H9 (cell line): Measurements from ENCODE around the gene MAP2K3. TPM values are rescaled to one million over a fixed set of nuclear protein-coding genes. Genes with fewer than 3 reads are reported as not detected.

Source experiments
- DNase-seq: peaks from one replicate; pipeline ENCODE4 v3.0.0-alpha.2; 2017
- H2AFZ ChIP-seq: one replicate; pipeline ENCODE4 v1.6.1; 2013; ENCODE audit warnings: mild to moderate bottlenecking, low read length, control low read depth, moderate library complexity
- H2AK5ac ChIP-seq: 2 replicates; pipeline ENCODE4 v1.6.1; 2013; ENCODE audit warnings: low read length, control low read depth, mixed read lengths; ENCODE audit not compliant: insufficient read length
- H2BK120ac ChIP-seq: one replicate; pipeline ENCODE4 v1.6.1; 2013; ENCODE audit warnings: low read depth, mild to moderate bottlenecking, low read length, control low read depth, inconsistent platforms; ENCODE audit not compliant: poor library complexity, severe bottlenecking
- H2BK12ac ChIP-seq: 2 replicates; pipeline ENCODE4 v1.6.1; 2013; ENCODE audit warnings: low read length, control low read depth, mixed read lengths, low read depth; ENCODE audit not compliant: insufficient read length
- H2BK15ac ChIP-seq: 2 replicates; pipeline ENCODE4 v1.6.1; 2013; ENCODE audit warnings: low read depth, low read length, control low read depth
- H2BK20ac ChIP-seq: one replicate; pipeline ENCODE4 v1.6.1; 2013; ENCODE audit warnings: low read depth, mild to moderate bottlenecking, low read length, control low read depth, inconsistent platforms; ENCODE audit not compliant: poor library complexity, severe bottlenecking
- H2BK5ac ChIP-seq: 2 replicates; pipeline ENCODE4 v1.6.1; 2013; ENCODE audit warnings: low read length, control low read depth, mixed read lengths; ENCODE audit not compliant: insufficient read length
- H3K14ac ChIP-seq: 2 replicates; pipeline ENCODE4 v1.6.1; 2013; ENCODE audit warnings: low read length, control low read depth; ENCODE audit not compliant: insufficient read depth
- H3K18ac ChIP-seq: 2 replicates; pipeline ENCODE4 v1.6.1; 2013; ENCODE audit warnings: low read depth, mild to moderate bottlenecking, mixed read lengths, low read length, control low read depth; ENCODE audit not compliant: insufficient read length
- H3K23ac ChIP-seq: 2 replicates; pipeline ENCODE4 v1.6.1; 2013; ENCODE audit warnings: low read length, control low read depth, mixed read lengths, low read depth; ENCODE audit not compliant: insufficient read length
- H3K23me2 ChIP-seq: 2 replicates; pipeline ENCODE4 v1.6.1; 2013; ENCODE audit warnings: low read depth, mild to moderate bottlenecking, mixed read lengths, low read length, control low read depth; ENCODE audit not compliant: insufficient read length, poor library complexity, severe bottlenecking
- H3K27ac ChIP-seq: 2 replicates; pipeline ENCODE4 v1.5.1; 2013; ENCODE audit warnings: low read length, control low read depth, mixed read lengths, low read depth; ENCODE audit not compliant: insufficient read length
- H3K27me3 ChIP-seq: 2 replicates; pipeline ENCODE4 v1.6.1; 2013; ENCODE audit warnings: low read length, control low read depth, inconsistent platforms; ENCODE audit not compliant: insufficient read depth
- H3K4ac ChIP-seq: 2 replicates; pipeline ENCODE4 v1.6.1; 2013; ENCODE audit warnings: low read depth, mild to moderate bottlenecking, control low read depth, inconsistent platforms, low read length, moderate library complexity
- H3K4me1 ChIP-seq: 2 replicates; pipeline ENCODE4 v1.6.1; 2013; ENCODE audit warnings: low read length, control low read depth, inconsistent platforms; ENCODE audit not compliant: insufficient read depth
- H3K4me2 ChIP-seq: 2 replicates; pipeline ENCODE4 v1.6.1; 2013; ENCODE audit warnings: low read length, control low read depth, mixed read lengths; ENCODE audit not compliant: insufficient read length, insufficient read depth
- H3K56ac ChIP-seq: 2 replicates; pipeline ENCODE4 v1.6.1; 2013; ENCODE audit warnings: low read depth, mild to moderate bottlenecking, mixed read lengths, low read length, control low read depth; ENCODE audit not compliant: insufficient read length
- H3K79me1 ChIP-seq: 2 replicates; pipeline ENCODE4 v1.6.1; 2013; ENCODE audit warnings: low read depth, mild to moderate bottlenecking, moderate library complexity, low read length, control low read depth, inconsistent platforms; ENCODE audit not compliant: insufficient read depth, poor library complexity, severe bottlenecking
- H3K79me2 ChIP-seq: 2 replicates; pipeline ENCODE4 v1.6.1; 2013; ENCODE audit warnings: low read length, control low read depth, inconsistent platforms; ENCODE audit not compliant: insufficient read depth
- H3K9ac ChIP-seq: 2 replicates; pipeline ENCODE4 v1.6.1; 2013; ENCODE audit warnings: low read length, control low read depth, mixed read lengths; ENCODE audit not compliant: insufficient read length; ENCODE audit errors: extremely low read depth
- H3K9me3 ChIP-seq: one replicate; pipeline ENCODE4 v1.6.1; 2013; ENCODE audit warnings: low read depth, low read length, inconsistent platforms; ENCODE audit not compliant: control insufficient read depth
- H3T11ph ChIP-seq: one replicate; pipeline ENCODE4 v1.6.1; 2013; ENCODE audit warnings: mild to moderate bottlenecking, low read length, control low read depth, inconsistent platforms
- H4K20me1 ChIP-seq: one replicate; pipeline ENCODE4 v1.6.1; 2013; ENCODE audit not compliant: control insufficient read depth, insufficient read length, insufficient read depth
- H4K5ac ChIP-seq: 2 replicates; pipeline ENCODE4 v1.6.1; 2013; ENCODE audit warnings: low read depth, mild to moderate bottlenecking, mixed read lengths, low read length, control low read depth; ENCODE audit not compliant: insufficient read length
- H4K8ac ChIP-seq: replicated peaks from 2 replicates; pipeline ENCODE4 v1.6.1; 2013; ENCODE audit warnings: low read length, control low read depth, mixed read lengths, low read depth; ENCODE audit not compliant: insufficient read length
- H4K91ac ChIP-seq: 2 replicates; pipeline ENCODE4 v1.6.1; 2013; ENCODE audit warnings: low read depth, mild to moderate bottlenecking, moderate library complexity, mixed read lengths, low read length, control low read depth; ENCODE audit not compliant: insufficient read length
- H3K27ac Mint-ChIP-seq, 3 experiments: 2 replicates in 2 of 3; 3 replicates in 1 of 3; pipeline ENCODE4 v1.8.0; 2020 to 2021; ENCODE audit warnings: mixed read lengths in 3 of 3, mild to moderate bottlenecking in 1 of 3, moderate library complexity in 1 of 3
- H3K27me3 Mint-ChIP-seq: 2 replicates; pipeline ENCODE4 v1.8.0; 2021; ENCODE audit warnings: low read depth, mild to moderate bottlenecking, moderate library complexity, mixed read lengths
- H3K36me3 Mint-ChIP-seq, 3 experiments: 2 replicates in 2 of 3; 3 replicates in 1 of 3; pipeline ENCODE4 v1.8.0; 2020 to 2021; ENCODE audit warnings: low read depth in 3 of 3, mixed read lengths in 3 of 3; ENCODE audit not compliant: insufficient read depth in 1 of 3
- H3K4me1 Mint-ChIP-seq, 2 experiments: 2 replicates each; pipeline ENCODE4 v1.8.0; 2020; ENCODE audit warnings: mixed read lengths in 2 of 2
- H3K4me3 Mint-ChIP-seq, 2 experiments: 2 replicates in 1 of 2; 3 replicates in 1 of 2; pipeline ENCODE4 v1.8.0; 2020 to 2021; ENCODE audit warnings: mild to moderate bottlenecking in 2 of 2, mixed read lengths in 2 of 2, moderate library complexity in 1 of 2
- H3K9me3 Mint-ChIP-seq, 2 experiments: 2 replicates in 1 of 2; 3 replicates in 1 of 2; pipeline ENCODE4 v1.8.0; 2020; ENCODE audit warnings: mild to moderate bottlenecking in 2 of 2, mixed read lengths in 2 of 2, moderate library complexity in 1 of 2
- CTCF ChIP-seq: fragments of 200-600 bp; sonication (generic); conservative IDR thresholded peaks from 3 replicates; pipeline ENCODE4 v1.8.0; 2021; ENCODE audit warnings: antibody characterized with exemption, mild to moderate bottlenecking
- WGBS: extraction: QIAGEN DNeasy Blood & Tissue Kit; methylation state at CpG from one replicate; pipeline ENCODE4 v1.1.7; 2013; ENCODE audit warnings: missing lambda C conversion rate, low lambda C conversion rate, mixed read lengths; ENCODE audit not compliant: insufficient read length; ENCODE audit errors: extremely low coverage; 5-methylcytosine and 5-hydroxymethylcytosine counted together
- total RNA-seq: library from RNA; stranded (reverse); gene quantifications from 2 replicates; pipeline ENCODE4 v1.2.1, GENCODE V29; 2021

MAP2K3 gene
- total RNA-seq, 1 experiment from 2014 or later, result 26.1 TPM

DNA sequence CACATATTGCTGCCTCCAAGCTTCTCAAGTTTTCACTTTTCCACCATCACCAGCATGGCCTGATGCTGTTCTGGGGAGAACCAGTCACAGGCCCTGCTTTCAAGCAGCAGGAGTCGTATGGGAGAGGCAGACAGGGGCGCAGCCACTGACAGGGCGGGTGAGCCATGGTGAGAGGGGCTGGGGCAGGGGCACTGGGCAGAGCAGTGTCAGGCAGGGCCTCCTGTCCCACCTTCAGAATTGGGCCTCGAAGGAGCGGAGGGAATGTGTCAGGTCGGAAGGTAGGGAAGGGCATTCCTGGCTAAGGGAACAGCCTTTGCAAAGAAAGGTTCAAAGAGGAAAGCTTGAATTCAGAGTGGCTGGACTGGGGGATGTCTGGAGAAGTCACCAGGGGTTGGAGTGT lies 4.9 kb upstream of the MAP2K3 start:
- H3K27ac ChIP-seq, result no peak overlapping the region
- peaks cover 10% of the 10 kb centered on the region; the same call in 1 of the 2 replicates for H3K27me3 ChIP-seq
- Mint-ChIP-seq H3K4me1 (peaks cover 11% of the 10 kb centered on the region in 2 experiments), H3K9me3 (no peaks in the 10 kb centered on the region; a peak in 1 of 5 replicates), H3K4me3 (peak overlapping the region in 1 of 2 experiments; percentile 13; a peak in 1 of 5 replicates), H3K27me3 (peaks cover 80% of the 10 kb centered on the region), H3K27ac (no peak overlapping the region), H3K36me3 (no peaks in the 10 kb centered on the region; a peak in 1 of 7 replicates)
- no peak overlapping the region for H2BK5ac ChIP-seq
- no peak overlapping the region for H4K8ac ChIP-seq
- DNase-seq, result no peak
- peaks cover 20% of the 10 kb centered on the region for H3K23me2 ChIP-seq
- H3K9ac ChIP-seq, result no peak overlapping the region
- H2BK12ac ChIP-seq, result no peak overlapping the region
- H3T11ph ChIP-seq, result no peak overlapping the region
- H3K79me2 ChIP-seq, result no peaks in the 10 kb centered on the region
- no peak overlapping the region for H4K91ac ChIP-seq
- no peak overlapping the region for H4K5ac ChIP-seq
- no peaks in the 10 kb centered on the region for H4K20me1 ChIP-seq
- no peak for TF ChIP-seq CTCF
- WGBS, result no CpG with 5 or more reads among the region's 6 CpGs
- no peak overlapping the region for H3K56ac ChIP-seq
- no peak overlapping the region for H3K4me2 ChIP-seq
- H3K14ac ChIP-seq, result no peak overlapping the region
- H2BK20ac ChIP-seq, result no peak overlapping the region
- no peaks in the 10 kb centered on the region for H3K79me1 ChIP-seq
- H2BK15ac ChIP-seq, result no peak overlapping the region
- no peak overlapping the region for H2BK120ac ChIP-seq
- H3K4me1 ChIP-seq, result peaks cover 3% of the 10 kb centered on the region; the same call in 1 of the 2 replicates
- H2AFZ ChIP-seq, result no peak overlapping the region
- no peak overlapping the region for H3K18ac ChIP-seq
- no peak overlapping the region for H3K4ac ChIP-seq
- no peak overlapping the region for H2AK5ac ChIP-seq
- no peak overlapping the region for H3K23ac ChIP-seq
- H3K9me3 ChIP-seq, result no peaks in the 10 kb centered on the region
